ENCODE data around the gene HFE. TPM values are rescaled to one million over a fixed set of nuclear protein-coding genes. Genes with fewer than 3 reads are reported as not detected.

The HFE gene
- total and polyA plus RNA-seq, 2 of the 13 experiments (the other 11 are each of a cell fraction or from before 2014, with no cell fraction given): 3.7 to 6.3 TPM

DNA sequence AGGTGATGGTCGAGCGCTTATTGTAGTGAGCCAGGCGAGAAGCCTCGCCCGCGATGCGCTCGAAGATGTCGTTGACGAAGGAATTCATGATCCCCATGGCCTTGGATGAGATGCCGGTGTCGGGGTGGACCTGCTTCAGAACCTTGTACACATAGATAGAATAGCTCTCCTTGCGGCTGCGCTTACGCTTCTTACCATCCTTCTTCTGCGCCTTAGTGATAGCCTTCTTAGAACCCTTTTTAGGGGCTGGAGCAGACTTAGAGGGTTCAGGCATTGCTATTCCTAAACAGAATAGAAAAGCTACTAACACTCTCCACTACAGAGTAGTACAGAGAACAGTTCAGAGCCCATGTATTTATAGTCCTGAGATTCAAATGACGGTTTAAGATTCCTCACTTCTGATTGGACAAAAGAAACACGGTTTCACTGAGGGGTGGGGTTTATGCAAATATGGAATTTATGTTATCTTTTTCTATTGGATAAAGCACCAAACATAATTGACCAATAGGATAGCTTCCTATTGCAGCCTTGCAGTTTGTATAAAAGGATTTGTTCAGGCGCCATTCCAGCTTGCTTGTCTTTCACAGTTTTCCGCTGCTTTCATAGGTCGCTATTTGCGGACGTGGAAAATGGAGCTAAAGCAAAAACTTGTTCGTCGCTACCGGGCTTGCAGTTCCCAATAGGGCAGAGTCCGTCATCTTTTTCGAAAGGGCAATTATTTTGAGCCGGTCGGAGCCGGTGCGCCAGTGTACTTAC lies 43.7 kb upstream of the HFE start (continued):
- TF ChIP-seq, protein P1, sequence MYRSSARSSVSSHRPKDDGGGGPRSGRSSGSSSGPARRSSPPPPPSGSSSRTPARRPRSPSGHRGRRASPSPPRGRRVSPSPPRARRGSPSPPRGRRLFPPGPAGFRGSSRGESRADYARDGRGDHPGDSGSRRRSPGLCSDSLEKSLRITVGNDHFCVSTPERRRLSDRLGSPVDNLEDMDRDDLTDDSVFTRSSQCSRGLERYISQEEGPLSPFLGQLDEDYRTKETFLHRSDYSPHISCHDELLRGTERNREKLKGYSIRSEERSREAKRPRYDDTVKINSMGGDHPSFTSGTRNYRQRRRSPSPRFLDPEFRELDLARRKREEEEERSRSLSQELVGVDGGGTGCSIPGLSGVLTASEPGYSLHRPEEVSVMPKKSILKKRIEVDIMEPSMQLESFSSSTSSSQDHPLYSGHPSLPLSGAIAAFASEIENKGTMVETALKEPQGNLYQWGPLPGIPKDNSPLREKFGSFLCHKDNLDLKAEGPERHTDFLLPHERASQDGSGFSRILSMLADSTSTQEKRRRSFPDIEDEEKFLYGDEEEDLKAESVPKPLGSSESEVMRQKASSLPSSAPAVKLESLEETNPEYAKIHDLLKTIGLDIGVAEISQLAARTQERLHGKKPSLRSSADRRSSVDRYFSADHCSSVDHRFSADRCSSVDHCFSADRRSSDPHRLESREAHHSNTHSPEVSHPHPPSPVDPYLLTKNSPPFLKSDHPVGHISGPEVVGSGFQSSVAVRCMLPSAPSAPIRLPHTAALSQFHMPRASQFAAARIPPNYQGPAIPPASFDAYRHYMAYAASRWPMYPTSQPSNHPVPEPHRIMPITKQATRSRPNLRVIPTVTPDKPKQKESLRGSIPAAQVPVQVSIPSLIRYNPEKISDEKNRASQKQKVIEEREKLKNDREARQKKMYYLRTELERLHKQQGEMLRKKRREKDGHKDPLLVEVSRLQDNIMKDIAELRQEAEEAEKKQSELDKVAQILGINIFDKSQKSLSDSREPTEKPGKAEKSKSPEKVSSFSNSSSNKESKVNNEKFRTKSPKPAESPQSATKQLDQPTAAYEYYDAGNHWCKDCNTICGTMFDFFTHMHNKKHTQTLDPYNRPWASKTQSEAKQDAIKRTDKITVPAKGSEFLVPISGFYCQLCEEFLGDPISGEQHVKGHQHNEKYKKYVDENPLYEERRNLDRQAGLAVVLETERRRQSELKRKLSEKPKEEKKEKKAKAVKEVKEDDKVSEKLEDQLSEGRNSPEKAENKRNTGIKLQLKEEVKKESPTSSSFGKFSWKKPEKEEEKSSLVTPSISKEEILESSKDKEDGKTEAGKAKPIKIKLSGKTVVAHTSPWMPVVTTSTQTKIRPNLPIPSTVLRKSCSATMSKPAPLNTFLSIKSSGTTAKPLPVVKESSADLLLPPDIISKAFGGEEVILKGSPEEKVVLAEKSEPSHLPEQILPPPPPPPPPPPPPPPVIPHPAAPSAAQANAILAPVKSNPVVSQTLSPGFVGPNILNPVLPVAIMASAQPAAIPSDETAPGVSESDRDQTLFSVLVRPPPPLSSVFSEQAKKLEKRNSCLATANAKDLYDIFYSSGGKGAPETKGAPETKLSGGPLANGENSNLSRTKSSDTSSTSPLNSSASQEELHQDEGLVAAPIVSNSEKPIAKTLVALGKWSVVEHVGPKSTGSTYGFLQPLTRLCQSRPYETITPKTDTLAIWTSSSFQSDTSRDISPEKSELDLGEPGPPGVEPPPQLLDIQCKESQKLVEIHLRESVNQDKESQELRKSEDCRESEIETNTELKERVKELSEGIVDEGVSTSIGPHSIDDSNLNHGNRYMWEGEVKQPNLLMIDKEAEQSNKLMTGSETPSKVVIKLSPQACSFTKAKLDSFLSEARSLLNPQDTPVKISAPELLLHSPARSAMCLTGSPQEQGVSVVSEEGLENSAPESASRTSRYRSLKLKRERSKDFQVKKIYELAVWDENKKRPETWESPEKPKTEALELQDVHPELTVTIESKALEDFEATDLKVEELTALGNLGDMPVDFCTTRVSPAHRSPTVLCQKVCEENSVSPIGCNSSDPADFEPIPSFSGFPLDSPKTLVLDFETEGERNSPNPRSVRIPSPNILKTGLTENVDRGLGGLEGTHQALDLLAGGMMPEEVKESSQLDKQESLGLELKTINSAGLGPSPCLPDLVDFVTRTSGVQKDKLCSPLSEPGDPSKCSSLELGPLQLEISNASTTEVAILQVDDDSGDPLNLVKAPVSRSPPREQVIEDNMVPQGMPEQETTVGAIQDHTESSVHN (CRISPR knock-in tag; IDR thresholded peaks at IDR 0.05): no peak
- TF ChIP-seq NFATC3 (CRISPR knock-in tag; IDR thresholded peaks at IDR 0.05) (no peak), ZZZ3 (CRISPR knock-in tag; IDR thresholded peaks at IDR 0.05; ENCODE audit: borderline replicate concordance) (no peak), TBX2 (CRISPR knock-in tag; IDR thresholded peaks at IDR 0.05; ENCODE audit: borderline replicate concordance) (no peak), ZNF879 (CRISPR knock-in tag; IDR thresholded peaks at IDR 0.05) (no peak), HNRNPL (IDR thresholded peaks at IDR 0.05; ENCODE audit: low read depth, low read length) (no peak), LCORL (IDR thresholded peaks at IDR 0.05) (no peak), LCORL (CRISPR knock-in tag; IDR thresholded peaks at IDR 0.05) (no peak), ZNF276 (CRISPR knock-in tag; IDR thresholded peaks at IDR 0.05; ENCODE audit: low read depth) (no peak), ZNF124 (CRISPR knock-in tag; IDR thresholded peaks at IDR 0.05) (0 out of 2 replicates have a peak, but pooled peaks have one; percentile 5), CENPX (CRISPR knock-in tag; IDR thresholded peaks at IDR 0.05) (no peak), ZNF251 (CRISPR knock-in tag; IDR thresholded peaks at IDR 0.05) (no peak), GPN1 (CRISPR knock-in tag; IDR thresholded peaks at IDR 0.05; ENCODE audit: borderline replicate concordance) (no peak), ZFP36L2 (CRISPR knock-in tag; IDR thresholded peaks at IDR 0.05) (peak; percentile 85; the same call in 1 of the 2 replicates), SCMH1 (CRISPR knock-in tag; IDR thresholded peaks at IDR 0.05; ENCODE audit: borderline replicate concordance) (no peak), ARID2 (CRISPR knock-in tag; IDR thresholded peaks at IDR 0.05; ENCODE audit: borderline replicate concordance) (no peak), ZBTB43 (CRISPR knock-in tag; conservative IDR thresholded peaks at IDR 0.05) (no peak)
- TF ChIP-seq, protein P2, sequence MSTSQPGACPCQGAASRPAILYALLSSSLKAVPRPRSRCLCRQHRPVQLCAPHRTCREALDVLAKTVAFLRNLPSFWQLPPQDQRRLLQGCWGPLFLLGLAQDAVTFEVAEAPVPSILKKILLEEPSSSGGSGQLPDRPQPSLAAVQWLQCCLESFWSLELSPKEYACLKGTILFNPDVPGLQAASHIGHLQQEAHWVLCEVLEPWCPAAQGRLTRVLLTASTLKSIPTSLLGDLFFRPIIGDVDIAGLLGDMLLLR (CRISPR knock-in tag; IDR thresholded peaks at IDR 0.05): no peak
